ENCODE data around the gene APOE. TPM values are rescaled to one million over a fixed set of nuclear protein-coding genes. Genes with fewer than 3 reads are reported as not detected.
"Not testable (repeated sequence)": the region's sequence is repeated elsewhere in the genome, so short reads cannot be mapped to it uniquely, and the experiment has no call there.

APOE gene
- total RNA-seq, 1 donor from 2014 or later = 655 TPM

DNA sequence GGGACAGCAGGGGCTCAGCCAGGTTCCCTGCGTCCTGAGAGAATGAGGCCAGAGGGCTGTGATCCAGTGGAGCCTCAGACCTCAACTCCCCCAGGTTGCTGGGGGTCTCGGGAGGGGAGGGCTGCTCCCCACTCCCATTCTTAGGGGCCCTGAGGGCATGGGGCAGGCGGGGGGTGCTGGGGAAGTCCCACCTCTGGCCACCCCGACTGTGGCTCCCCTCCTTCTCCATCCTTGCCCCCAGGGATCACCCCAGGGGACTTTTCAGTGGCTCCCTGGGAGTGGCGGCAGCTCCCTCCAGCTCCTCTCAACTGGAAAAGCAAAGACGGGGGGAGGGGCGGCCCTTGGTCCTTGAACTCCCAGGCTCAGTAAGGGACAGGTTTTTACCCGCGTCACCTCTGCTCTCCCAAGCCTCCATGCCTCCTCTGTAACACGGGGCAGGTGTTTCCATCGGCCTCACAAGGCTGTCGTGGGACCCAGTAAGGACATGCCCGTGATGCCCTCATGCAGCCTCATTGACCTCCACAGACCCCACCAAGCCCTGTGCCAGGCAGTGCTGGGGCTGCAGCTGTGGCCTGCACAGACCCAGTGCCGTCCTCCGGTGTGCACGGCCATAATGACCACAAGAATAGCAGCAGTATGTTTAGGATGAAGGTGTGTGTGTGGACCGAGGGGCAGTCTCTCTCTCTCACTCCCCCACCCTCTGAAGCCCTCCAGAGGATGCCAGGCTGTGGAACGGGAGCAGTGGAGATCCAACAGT lies 26.1 kb upstream of the APOE start:
- FAIRE-seq (no peak), DNase-seq (ENCODE audit: low read depth) (no peak)
- Mint-ChIP-seq H3K4me1 (ENCODE audit: low read depth, unreplicated experiment) (peaks cover 36% of the 10 kb centered on the region), H3K27me3 (ENCODE audit: low read depth, unreplicated experiment) (no peaks in the 10 kb centered on the region), H3K4me3 (ENCODE audit: unreplicated experiment) (no peak overlapping the region), H3K36me3 (ENCODE audit: low read depth, unreplicated experiment) (peaks cover 26% of the 10 kb centered on the region), H3K27ac (ENCODE audit: unreplicated experiment) (peak overlapping the region; percentile 36), H3K9me3 (ENCODE audit: unreplicated experiment) (peaks cover 2% of the 10 kb centered on the region)
- H3K27me3 ChIP-seq (ENCODE audit: insufficient read depth, low read length) = no peaks in the 10 kb centered on the region
- no peak overlapping the region for H3K9ac ChIP-seq (ENCODE audit: low read length)
- H3K27ac ChIP-seq (ENCODE audit: low read depth, low read length) = no peak overlapping the region
- TF ChIP-seq, protein P1, sequence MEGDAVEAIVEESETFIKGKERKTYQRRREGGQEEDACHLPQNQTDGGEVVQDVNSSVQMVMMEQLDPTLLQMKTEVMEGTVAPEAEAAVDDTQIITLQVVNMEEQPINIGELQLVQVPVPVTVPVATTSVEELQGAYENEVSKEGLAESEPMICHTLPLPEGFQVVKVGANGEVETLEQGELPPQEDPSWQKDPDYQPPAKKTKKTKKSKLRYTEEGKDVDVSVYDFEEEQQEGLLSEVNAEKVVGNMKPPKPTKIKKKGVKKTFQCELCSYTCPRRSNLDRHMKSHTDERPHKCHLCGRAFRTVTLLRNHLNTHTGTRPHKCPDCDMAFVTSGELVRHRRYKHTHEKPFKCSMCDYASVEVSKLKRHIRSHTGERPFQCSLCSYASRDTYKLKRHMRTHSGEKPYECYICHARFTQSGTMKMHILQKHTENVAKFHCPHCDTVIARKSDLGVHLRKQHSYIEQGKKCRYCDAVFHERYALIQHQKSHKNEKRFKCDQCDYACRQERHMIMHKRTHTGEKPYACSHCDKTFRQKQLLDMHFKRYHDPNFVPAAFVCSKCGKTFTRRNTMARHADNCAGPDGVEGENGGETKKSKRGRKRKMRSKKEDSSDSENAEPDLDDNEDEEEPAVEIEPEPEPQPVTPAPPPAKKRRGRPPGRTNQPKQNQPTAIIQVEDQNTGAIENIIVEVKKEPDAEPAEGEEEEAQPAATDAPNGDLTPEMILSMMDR (IDR thresholded peaks at IDR 0.05; ENCODE audit: insufficient read depth, low read depth, low read length) = no peak
- TF ChIP-seq EZH2 (IDR thresholded peaks at IDR 0.05; ENCODE audit: insufficient read depth, low read length) = no peak
- peaks cover 15% of the 10 kb centered on the region for H3K36me3 ChIP-seq (ENCODE audit: insufficient read depth, low read length)
- peaks cover 33% of the 10 kb centered on the region for H3K4me1 ChIP-seq (ENCODE audit: insufficient read depth, low read length)
- peaks cover 4% of the 10 kb centered on the region for H3K79me2 ChIP-seq (ENCODE audit: insufficient read depth, low read length)
- no peak overlapping the region for H3K4me3 ChIP-seq (ENCODE audit: insufficient read depth, low read depth, low read length)
- no peak overlapping the region for H2AFZ ChIP-seq (ENCODE audit: low read depth, low read length)
- H3K9me3 ChIP-seq (ENCODE audit: insufficient read depth, low read depth, low read length) = no peaks in the 10 kb centered on the region
- peaks cover 31% of the 10 kb centered on the region for H4K20me1 ChIP-seq (ENCODE audit: insufficient read depth, low read length)
- no peak overlapping the region for H3K4me2 ChIP-seq (ENCODE audit: low read length)

DNA sequence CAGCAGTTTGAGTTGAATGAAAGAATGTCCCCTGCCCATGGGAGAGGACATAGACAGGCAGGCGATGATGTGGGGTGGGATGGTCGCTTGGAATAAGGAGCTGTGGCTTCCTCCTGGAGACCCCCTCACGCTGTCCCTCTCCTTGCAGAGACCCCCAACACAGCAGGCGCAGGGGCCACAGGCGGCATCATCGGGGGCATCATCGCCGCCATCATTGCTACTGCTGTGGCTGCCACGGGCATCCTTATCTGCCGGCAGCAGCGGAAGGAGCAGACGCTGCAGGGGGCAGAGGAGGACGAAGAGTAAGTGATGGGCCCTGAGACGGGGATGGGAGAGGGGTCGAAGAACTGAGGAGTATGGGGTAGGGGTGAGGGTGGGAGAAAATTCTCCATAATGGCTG lies 23.5 kb upstream of the APOE start:
- H3K4me2 ChIP-seq (ENCODE audit: low read length) = no peak overlapping the region
- H3K36me3 ChIP-seq (ENCODE audit: insufficient read depth, low read length) = peaks cover 3% of the 10 kb centered on the region
- no peak for FAIRE-seq

DNA sequence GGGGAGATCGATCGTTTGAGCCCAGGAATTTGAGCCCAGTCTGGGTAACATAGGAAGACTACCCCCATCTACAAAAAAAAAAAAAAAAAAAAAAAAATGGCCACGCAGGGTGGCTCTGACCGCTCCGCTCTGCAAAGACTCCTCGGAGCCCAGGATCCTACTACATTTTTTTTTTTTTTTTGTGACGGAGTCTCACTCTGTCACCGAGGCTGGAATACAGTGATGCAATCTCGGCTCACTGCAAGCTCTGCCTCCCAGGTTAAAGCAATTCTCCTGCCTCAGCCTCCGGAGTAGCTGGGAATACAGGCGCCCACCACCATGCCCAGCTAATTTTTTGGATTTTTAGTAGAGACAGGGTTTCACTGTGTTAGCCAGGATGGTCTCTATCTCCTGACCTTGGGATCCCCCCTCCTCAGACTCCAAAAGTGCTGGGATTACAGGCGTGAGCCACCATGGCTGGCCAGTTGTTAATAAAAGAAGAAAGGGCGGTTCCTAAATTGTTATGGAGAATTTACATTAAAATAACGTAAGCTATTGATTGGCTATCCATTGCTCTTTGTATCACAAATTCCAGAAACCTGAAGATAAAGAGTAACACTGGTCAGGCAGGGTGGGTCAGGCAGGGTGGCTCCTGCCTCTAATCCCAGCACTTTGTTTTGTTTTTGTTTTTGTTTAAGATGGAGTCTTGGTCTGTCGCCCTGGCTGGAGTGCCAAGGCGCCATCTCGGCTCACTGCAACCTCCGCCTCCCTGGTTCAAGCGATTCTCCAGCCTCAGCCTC lies 22.8 kb upstream of the APOE start:
- H3K9me3 Mint-ChIP-seq (ENCODE audit: unreplicated experiment) = not testable (repeated sequence)
- Mint-ChIP-seq H3K27ac (ENCODE audit: unreplicated experiment) (peak overlapping the region; percentile 34), H3K36me3 (ENCODE audit: low read depth, unreplicated experiment) (peaks cover 27% of the 10 kb centered on the region)

More for the DNA sequence above, 23.5 kb upstream of the APOE start:
- no peak overlapping the region for H2AFZ ChIP-seq (ENCODE audit: low read depth, low read length)
- H3K4me3 Mint-ChIP-seq (ENCODE audit: unreplicated experiment) = no peak overlapping the region
- H4K20me1 ChIP-seq (ENCODE audit: insufficient read depth, low read length) = peaks cover 15% of the 10 kb centered on the region
- H3K36me3 Mint-ChIP-seq (ENCODE audit: low read depth, unreplicated experiment) = peaks cover 23% of the 10 kb centered on the region
- TF ChIP-seq, protein P1 (IDR thresholded peaks at IDR 0.05; ENCODE audit: insufficient read depth, low read depth, low read length) = no peak
- TF ChIP-seq EZH2 (IDR thresholded peaks at IDR 0.05; ENCODE audit: insufficient read depth, low read length) = no peak
- H3K27me3 Mint-ChIP-seq (ENCODE audit: low read depth, unreplicated experiment) = no peaks in the 10 kb centered on the region
- no peak overlapping the region for H3K27ac Mint-ChIP-seq (ENCODE audit: unreplicated experiment)
- DNase-seq (ENCODE audit: low read depth) = no peak
- H3K27ac ChIP-seq (ENCODE audit: low read depth, low read length) = no peak overlapping the region
- H3K4me1 Mint-ChIP-seq (ENCODE audit: low read depth, unreplicated experiment) = peaks cover 24% of the 10 kb centered on the region
- H3K9ac ChIP-seq (ENCODE audit: low read length) = no peak overlapping the region
- H3K9me3 ChIP-seq (ENCODE audit: insufficient read depth, low read depth, low read length) = no peaks in the 10 kb centered on the region
- no peak overlapping the region for H3K4me3 ChIP-seq (ENCODE audit: insufficient read depth, low read depth, low read length)
- H3K9me3 Mint-ChIP-seq (ENCODE audit: unreplicated experiment) = peaks cover 3% of the 10 kb centered on the region
- H3K27me3 ChIP-seq (ENCODE audit: insufficient read depth, low read length) = no peaks in the 10 kb centered on the region
- H3K4me1 ChIP-seq (ENCODE audit: insufficient read depth, low read length) = peaks cover 7% of the 10 kb centered on the region
- peaks cover 4% of the 10 kb centered on the region for H3K79me2 ChIP-seq (ENCODE audit: insufficient read depth, low read length)

More for the DNA sequence above, 22.8 kb upstream of the APOE start:
- not testable (repeated sequence) for H3K4me2 ChIP-seq (ENCODE audit: low read length); H2AFZ ChIP-seq (ENCODE audit: low read depth, low read length); H3K9me3 ChIP-seq (ENCODE audit: insufficient read depth, low read depth, low read length); H3K27me3 ChIP-seq (ENCODE audit: insufficient read depth, low read length); H3K27ac ChIP-seq (ENCODE audit: low read depth, low read length); FAIRE-seq; H3K9ac ChIP-seq (ENCODE audit: low read length); H3K4me1 ChIP-seq (ENCODE audit: insufficient read depth, low read length); H3K4me3 Mint-ChIP-seq (ENCODE audit: unreplicated experiment); H3K27me3 Mint-ChIP-seq (ENCODE audit: low read depth, unreplicated experiment); H3K79me2 ChIP-seq (ENCODE audit: insufficient read depth, low read length); H4K20me1 ChIP-seq (ENCODE audit: insufficient read depth, low read length); H3K36me3 ChIP-seq (ENCODE audit: insufficient read depth, low read length); H3K4me3 ChIP-seq (ENCODE audit: insufficient read depth, low read depth, low read length); DNase-seq (ENCODE audit: low read depth)
- H3K4me1 Mint-ChIP-seq (ENCODE audit: low read depth, unreplicated experiment) = peaks cover 20% of the 10 kb centered on the region

Data from astrocyte (in vitro differentiated cells and primary cell).